OCI-LY3 (cell line): ENCODE measurements around the gene ORAI1.
A peak's percentile ranks its signal among the peaks of the same experiment; 100 is the strongest.
"Not testable (repeated sequence)": the region's sequence is repeated elsewhere in the genome, so short reads cannot be mapped to it uniquely, and the experiment has no call there.

ENCODE experiments used
- H2AFZ ChIP-seq: fragments of 200-600, 300-600 bp; shearing (Covaris generic); 2 replicates; pipeline ENCODE4 v1.6.0; 2014; ENCODE audit warnings: antibody characterized with exemption, low read depth, low read length
- H3K27ac ChIP-seq: fragments of 200-600, 300-600 bp; sonication (generic); 2 replicates; pipeline ENCODE4 v1.5.1; 2014; ENCODE audit warnings: mild to moderate bottlenecking, low read length, moderate library complexity, mixed read lengths
- H3K27me3 ChIP-seq: fragments of 200-600, 300-600 bp; sonication (generic); 2 replicates; pipeline ENCODE4 v1.6.1; 2014; ENCODE audit warnings: low read depth, low read length, mixed read lengths
- H3K36me3 ChIP-seq: fragments of 200-600, 300-600 bp; sonication (generic); replicated peaks from 2 replicates; pipeline ENCODE3; 2014; ENCODE audit warnings: low read depth, low read length, mixed read lengths
- H3K4me1 ChIP-seq: fragments of 300-600, 200-600 bp; sonication (generic); 2 replicates; pipeline ENCODE4 v1.6.1; 2014; ENCODE audit warnings: low read length, mixed read lengths
- H3K4me2 ChIP-seq: fragments of 200-600, 300-600 bp; sonication (generic); 2 replicates; pipeline ENCODE4 v1.6.1; 2014; ENCODE audit warnings: low read length, mixed read lengths
- H3K4me3 ChIP-seq: fragments of 300-600, 200-600 bp; sonication (generic); 2 replicates; pipeline ENCODE4 v1.5.1; 2014; ENCODE audit warnings: antibody characterized with exemption, mild to moderate bottlenecking, low read length, moderate library complexity
- H3K79me2 ChIP-seq: fragments of 300-600, 200-600 bp; shearing (Covaris generic); 2 replicates; pipeline ENCODE4 v1.6.1; 2014; ENCODE audit warnings: mild to moderate bottlenecking, low read length, mixed read lengths
- H3K9ac ChIP-seq: fragments of 300-600, 200-600 bp; shearing (Covaris generic); 2 replicates; pipeline ENCODE4 v1.6.0; 2014; ENCODE audit warnings: mild to moderate bottlenecking, low read length, moderate library complexity
- H3K9me3 ChIP-seq: fragments of 200-600, 300-600 bp; shearing (Covaris generic); 2 replicates; pipeline ENCODE4 v1.6.1; 2014; ENCODE audit warnings: low read length, mixed read lengths; ENCODE audit not compliant: insufficient read depth
- H4K20me1 ChIP-seq: fragments of 200-600, 300-600 bp; sonication (generic); 2 replicates; pipeline ENCODE4 v1.6.1; 2016; ENCODE audit warnings: low read length, mixed read lengths; ENCODE audit not compliant: insufficient read depth
- EZH2phosphoT487 ChIP-seq: fragments of 200-600 bp; shearing (Covaris generic); IDR thresholded peaks from 2 replicates; pipeline ENCODE4 v1.6.1; 2018; ENCODE audit warnings: antibody characterized with exemption, mixed run types, low read depth
- TF ChIP-seq, protein P1 (sequence below): fragments of 200-600, 300-600 bp; sonication (generic); IDR thresholded peaks from 2 replicates; pipeline ENCODE4 v1.5.1; 2014; ENCODE audit warnings: antibody characterized with exemption, low read length, low read depth

The ORAI1 gene

DNA sequence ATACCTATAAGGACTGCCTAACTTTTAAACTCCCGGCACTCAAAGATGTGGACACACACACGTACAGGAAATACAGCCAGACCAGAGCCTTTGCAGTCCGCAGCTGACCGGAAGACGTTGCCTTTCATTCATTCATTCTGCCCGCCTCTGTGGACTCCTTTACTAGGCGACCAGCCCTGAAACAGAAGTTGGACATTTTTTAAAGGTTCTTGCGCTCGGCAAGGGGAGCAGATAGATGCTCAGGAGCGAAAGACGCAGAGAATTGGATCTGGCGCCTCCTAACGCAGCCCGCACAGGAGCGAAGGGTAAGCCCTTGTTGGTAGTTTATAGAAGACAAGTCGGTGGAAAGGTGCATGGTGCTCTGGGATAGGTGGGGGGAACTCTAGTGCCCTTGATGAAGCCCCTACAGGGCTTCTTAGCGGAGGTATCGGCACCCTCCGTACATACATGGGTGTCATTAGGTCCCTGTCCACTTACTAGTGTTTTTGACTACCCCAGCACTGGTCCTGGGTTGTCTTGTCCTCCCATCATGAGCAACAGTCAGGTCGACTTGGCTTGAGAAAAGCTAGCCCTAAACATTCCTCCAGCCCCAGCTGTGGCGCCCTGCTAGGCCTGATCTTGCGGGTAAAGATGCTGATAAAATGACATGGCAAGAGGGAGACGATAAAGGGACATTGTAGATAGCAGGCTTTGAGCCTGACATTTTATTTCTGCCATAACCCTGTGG lies 45.2 kb upstream of the ORAI1 start, which contains the start of gene KDM2B:
KDM2B (minus strand) TSS at position 65 of the 727 bp plus-strand sequence. CDS start 112 bp downstream, outside the sequence.
- H3K4me1 ChIP-seq, result peaks cover 32% of the 10 kb centered on the region
- H3K4me2 ChIP-seq, result peak within 1 kb of the TSS; percentile 96
- H3K27ac ChIP-seq, result peak within 1 kb of the TSS; percentile 84
- no peak for TF ChIP-seq EZH2phosphoT487
- TF ChIP-seq, protein P1, sequence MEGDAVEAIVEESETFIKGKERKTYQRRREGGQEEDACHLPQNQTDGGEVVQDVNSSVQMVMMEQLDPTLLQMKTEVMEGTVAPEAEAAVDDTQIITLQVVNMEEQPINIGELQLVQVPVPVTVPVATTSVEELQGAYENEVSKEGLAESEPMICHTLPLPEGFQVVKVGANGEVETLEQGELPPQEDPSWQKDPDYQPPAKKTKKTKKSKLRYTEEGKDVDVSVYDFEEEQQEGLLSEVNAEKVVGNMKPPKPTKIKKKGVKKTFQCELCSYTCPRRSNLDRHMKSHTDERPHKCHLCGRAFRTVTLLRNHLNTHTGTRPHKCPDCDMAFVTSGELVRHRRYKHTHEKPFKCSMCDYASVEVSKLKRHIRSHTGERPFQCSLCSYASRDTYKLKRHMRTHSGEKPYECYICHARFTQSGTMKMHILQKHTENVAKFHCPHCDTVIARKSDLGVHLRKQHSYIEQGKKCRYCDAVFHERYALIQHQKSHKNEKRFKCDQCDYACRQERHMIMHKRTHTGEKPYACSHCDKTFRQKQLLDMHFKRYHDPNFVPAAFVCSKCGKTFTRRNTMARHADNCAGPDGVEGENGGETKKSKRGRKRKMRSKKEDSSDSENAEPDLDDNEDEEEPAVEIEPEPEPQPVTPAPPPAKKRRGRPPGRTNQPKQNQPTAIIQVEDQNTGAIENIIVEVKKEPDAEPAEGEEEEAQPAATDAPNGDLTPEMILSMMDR, result peak; percentile 25
- H3K27me3 ChIP-seq, result no peaks in the 10 kb centered on the region
- peaks cover 82% of the 10 kb centered on the region for H3K79me2 ChIP-seq
- H3K4me3 ChIP-seq, result peak within 1 kb of the TSS; percentile 79
- no peaks in the 10 kb centered on the region for H4K20me1 ChIP-seq
- H3K36me3 ChIP-seq, result peaks cover 33% of the 10 kb centered on the region
- peak within 1 kb of the TSS; percentile 87 for H3K9ac ChIP-seq
- no peak within 1 kb of the TSS for H2AFZ ChIP-seq
- no peaks in the 10 kb centered on the region for H3K9me3 ChIP-seq

DNA sequence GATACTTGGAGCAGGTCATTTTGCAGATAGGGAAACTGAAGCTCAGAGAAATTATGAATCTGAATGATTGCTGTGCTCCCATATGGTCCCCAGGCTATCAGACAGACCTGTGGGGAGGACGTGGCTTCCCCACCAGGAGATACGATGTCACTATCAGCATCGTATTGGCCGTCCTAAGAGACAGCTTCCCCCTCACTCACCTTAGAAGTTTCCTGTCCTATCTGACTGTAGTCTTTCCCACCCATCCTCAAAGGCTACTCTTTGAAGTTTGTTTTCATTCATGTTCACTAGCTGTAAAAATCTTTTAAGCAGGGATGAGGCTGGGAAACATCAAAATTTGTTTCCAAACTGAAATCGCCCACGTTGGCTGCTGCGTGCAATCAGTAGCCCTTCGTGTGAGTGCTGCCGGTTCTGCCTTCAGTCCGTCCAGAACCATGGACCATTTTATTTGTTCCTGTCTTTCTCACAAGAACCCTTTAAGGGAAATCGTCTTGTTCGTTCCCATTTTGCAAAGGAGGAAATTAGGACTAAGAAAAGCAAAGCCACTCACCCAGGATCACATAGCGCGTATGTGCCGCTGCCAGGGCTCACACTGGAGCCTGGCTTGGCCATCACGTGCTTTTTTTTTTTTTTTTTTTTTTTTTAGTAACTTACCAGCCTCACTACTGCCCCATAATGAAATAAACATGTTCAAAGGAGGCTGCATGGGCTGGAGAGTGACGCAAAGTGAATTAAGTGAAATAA lies 44.5 kb upstream of the ORAI1 start:
- H3K9me3 ChIP-seq, result no peaks in the 10 kb centered on the region
- peaks cover 27% of the 10 kb centered on the region for H3K36me3 ChIP-seq
- no peak overlapping the region for H2AFZ ChIP-seq
- peak overlapping the region; percentile 84 for H3K27ac ChIP-seq
- peak overlapping the region; percentile 87 for H3K9ac ChIP-seq
- H3K79me2 ChIP-seq, result peaks cover 75% of the 10 kb centered on the region
- H4K20me1 ChIP-seq, result no peaks in the 10 kb centered on the region
- peak overlapping the region; percentile 96 for H3K4me2 ChIP-seq
- H3K4me3 ChIP-seq, result peak overlapping the region; percentile 79
- TF ChIP-seq, protein P1, result no peak
- no peak for TF ChIP-seq EZH2phosphoT487
- peaks cover 25% of the 10 kb centered on the region for H3K4me1 ChIP-seq
- no peaks in the 10 kb centered on the region for H3K27me3 ChIP-seq

- Histone ChIP-seq H4K20me1 (no peaks in the 10 kb centered on the region), H3K27me3 (no peaks in the 10 kb centered on the region), H3K9ac (peak overlapping the region; percentile 87), H3K4me2 (peak overlapping the region; percentile 96), H3K79me2 (peaks cover 66% of the 10 kb centered on the region), H3K9me3 (no peaks in the 10 kb centered on the region), H3K36me3 (peaks cover 21% of the 10 kb centered on the region), H3K4me1 (peaks cover 16% of the 10 kb centered on the region), H2AFZ (no peak overlapping the region), H3K27ac (peak overlapping the region; percentile 84; the same call in 1 of the 2 replicates), H3K4me3 (peak overlapping the region; percentile 79)
- TF ChIP-seq EZH2phosphoT487, result no peak
- TF ChIP-seq, protein P1, result no peak
These were observed 43.6 kb upstream of the ORAI1 start for GRCh38 chr12:121582583-121583333.

GRCh38 chr12:121583334-121583661 lies 43.0 kb upstream of the ORAI1 start:
- peak overlapping the region; percentile 79; the same call in 1 of the 2 replicates for H3K4me3 ChIP-seq
- peaks cover 60% of the 10 kb centered on the region for H3K79me2 ChIP-seq
- peaks cover 20% of the 10 kb centered on the region for H3K36me3 ChIP-seq
- 0 out of 2 replicates have a peak overlapping the region, but pooled peaks have one; percentile 87 for H3K9ac ChIP-seq
- peak overlapping the region; percentile 96 for H3K4me2 ChIP-seq
- H4K20me1 ChIP-seq, H2AFZ ChIP-seq, H3K9me3 ChIP-seq, H3K27ac ChIP-seq, H3K27me3 ChIP-seq: not testable (repeated sequence)
- peaks cover 11% of the 10 kb centered on the region for H3K4me1 ChIP-seq

DNA sequence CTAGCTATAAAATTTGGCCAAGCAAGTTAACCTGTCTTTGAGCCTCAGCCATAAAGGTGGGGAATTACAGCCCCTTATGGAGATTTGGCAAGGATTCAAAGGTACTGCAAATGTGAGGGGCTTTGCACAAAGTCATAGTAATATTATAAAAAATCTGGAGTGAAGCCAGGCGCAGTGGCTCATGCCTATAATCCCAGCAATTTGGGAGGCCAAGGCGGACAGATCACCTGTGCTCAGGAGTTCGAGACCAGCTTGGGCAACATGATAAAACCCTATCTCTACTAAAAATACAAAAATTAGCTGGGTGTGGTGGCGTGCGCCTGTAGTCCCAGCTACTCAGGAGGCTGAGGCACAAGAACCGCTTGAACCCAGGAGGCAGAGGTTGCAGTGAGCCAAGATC lies 41.4 kb upstream of the ORAI1 start:
- H3K4me1 ChIP-seq, result peaks cover 15% of the 10 kb centered on the region

More for the DNA sequence above, 41.4 kb upstream of the ORAI1 start:
- H3K27ac ChIP-seq, H3K27me3 ChIP-seq, H3K9ac ChIP-seq, H2AFZ ChIP-seq, H3K9me3 ChIP-seq, H3K4me2 ChIP-seq, H4K20me1 ChIP-seq, H3K4me3 ChIP-seq: not testable (repeated sequence)
- H3K36me3 ChIP-seq, result peaks cover 23% of the 10 kb centered on the region
- H3K79me2 ChIP-seq, result peaks cover 44% of the 10 kb centered on the region
